HG02938 (cell line): ENCODE results near the gene DCAF5.
"Not testable (repeated sequence)": the region's sequence is repeated elsewhere in the genome, so short reads cannot be mapped to it uniquely, and the experiment has no call there.

Source experiments
- ATAC-seq: cut with Tn5 transposase; IDR thresholded peaks from one replicate; pipeline ENCODE4 v1.9.1; 2021; ENCODE audit warnings: mild to moderate bottlenecking, moderate library complexity; ENCODE audit not compliant: unreplicated experiment

DCAF5 gene

DNA sequence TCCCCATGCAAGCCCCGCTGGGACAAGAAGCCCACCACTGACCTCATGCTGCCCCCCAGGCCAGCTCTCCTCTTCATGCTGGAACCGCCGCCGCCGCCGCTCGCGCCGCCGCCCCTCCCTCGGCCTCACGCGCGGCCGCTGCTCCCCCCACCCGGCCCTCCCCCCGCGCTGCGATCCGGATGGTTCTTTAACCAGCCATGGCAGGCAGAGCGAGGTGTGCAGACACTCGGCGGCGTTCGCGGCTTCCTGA, at the start of gene DCAF5:
TSS of gene DCAF5 (minus strand) at position 218 of the 250 bp plus-strand sequence. CDS start at position 77, 141 bp downstream.
- ATAC-seq = no peak

DNA sequence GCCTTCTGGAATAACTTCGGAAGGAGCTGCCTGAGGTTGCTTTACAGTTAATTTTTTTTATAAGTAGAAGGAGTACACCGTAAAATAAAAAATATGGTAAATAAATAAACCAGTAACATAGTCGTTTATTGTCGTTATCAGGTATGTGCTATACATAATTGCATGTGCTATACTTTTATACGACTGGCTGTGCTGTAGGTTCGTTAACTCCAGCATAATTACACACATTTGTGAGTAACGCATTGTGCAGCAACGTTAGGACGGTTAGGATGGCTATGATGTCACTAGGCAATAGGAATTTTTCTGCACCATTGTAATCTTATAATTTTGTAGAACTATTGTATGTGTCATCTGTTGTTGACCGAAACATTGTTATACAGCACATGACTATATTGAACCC, 46.9 kb upstream of the DCAF5 start:
- ATAC-seq = no peak

- no peak for ATAC-seq
Observed at GRCh38 chr14:69193721-69194120, 40.8 kb upstream of the DCAF5 start.

- peak; percentile 77 for ATAC-seq
Observed at GRCh38 chr14:69191340-69192111, 38.6 kb upstream of the DCAF5 start, which contains the start of gene EXD2. TSS of gene EXD2 (plus strand) at chr14:69191498. CDS start at chr14:69209471, 17,973 bp downstream.

- no peak for ATAC-seq
Observed at GRCh38 chr14:69190191-69190590, 37.3 kb upstream of the DCAF5 start.

DNA sequence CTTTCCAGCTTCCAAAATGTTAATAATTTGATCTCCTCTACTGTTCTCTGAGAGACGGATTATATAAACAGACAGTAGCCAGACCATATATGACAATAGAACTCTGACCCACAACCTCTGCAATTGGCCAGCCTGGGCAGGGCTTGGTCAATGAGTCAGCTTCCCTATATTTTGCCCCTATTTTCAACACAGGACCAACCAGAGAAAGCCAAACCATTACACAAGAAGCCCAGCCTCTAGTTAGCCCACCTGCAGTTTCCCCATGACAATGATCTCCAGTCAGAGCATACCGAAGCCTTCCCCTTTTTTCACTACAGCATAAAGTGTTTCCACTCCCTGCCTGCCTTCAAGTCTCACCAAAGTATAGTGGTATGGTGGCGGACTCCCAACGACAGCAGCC, 30.8 kb upstream of the DCAF5 start:
- ATAC-seq = no peak

GRCh38 chr14:69182580-69182979, 29.7 kb upstream of the DCAF5 start:
- ATAC-seq = not testable (repeated sequence)

DNA sequence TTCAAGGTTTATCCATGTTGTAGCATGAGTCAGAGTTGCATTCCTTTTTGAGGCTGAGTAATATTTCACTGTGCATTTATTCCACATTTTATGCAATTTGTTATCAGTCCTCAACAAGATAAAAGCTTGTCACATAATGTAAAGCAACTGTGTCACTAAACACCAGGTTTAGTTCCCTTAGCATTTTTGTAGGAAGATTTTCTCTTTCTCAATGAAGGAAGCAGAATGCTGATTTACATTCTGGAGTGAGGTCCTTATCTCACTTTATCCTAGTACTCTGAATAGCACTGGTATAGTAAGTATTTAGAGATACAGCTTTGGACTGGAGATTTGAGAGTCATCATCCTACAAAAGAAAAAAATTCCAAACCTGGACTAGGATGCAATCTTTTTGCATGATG, 28.6 kb upstream of the DCAF5 start:
- no peak for ATAC-seq

DNA sequence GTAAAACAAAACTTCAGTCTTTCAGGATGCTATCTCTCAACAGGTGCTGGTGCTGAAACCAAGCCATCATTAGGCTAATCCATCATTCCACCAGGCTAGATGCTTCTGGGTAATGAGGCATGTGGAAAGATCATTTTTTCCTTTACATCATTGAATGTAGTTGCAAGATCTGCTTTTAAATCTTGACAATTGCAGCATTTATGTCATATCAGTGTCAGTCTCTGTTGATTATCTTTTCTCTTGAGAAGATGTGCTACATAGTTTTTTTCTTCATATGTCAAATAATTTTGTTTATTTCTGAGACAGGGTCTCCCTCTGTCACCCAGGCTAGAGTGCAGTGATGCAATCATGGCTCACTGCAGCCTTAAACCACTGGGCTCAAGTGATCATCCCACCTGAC, 22.2 kb upstream of the DCAF5 start:
- no peak for ATAC-seq

- ATAC-seq = no peak
Observed at GRCh38 chr14:69171569-69171968, 18.6 kb upstream of the DCAF5 start.

DNA sequence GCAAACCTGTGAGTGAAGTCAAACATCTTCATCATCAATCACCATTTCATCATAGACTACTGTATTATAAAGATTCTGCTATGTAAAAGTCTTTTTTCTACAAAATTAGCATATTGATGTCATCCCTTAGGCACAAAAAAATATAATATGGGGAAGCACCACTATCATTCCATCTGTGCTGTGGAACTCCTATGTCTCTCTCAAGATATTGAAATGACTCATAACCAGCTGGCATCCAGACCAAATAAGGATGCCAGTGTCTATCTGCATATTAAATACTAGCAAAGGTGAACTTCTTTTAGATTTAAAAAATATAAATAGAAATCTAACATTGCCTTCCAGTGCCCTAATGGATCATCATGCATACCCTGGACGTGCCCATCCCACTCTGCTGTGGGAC, 17.9 kb upstream of the DCAF5 start:
- ATAC-seq = no peak

DNA sequence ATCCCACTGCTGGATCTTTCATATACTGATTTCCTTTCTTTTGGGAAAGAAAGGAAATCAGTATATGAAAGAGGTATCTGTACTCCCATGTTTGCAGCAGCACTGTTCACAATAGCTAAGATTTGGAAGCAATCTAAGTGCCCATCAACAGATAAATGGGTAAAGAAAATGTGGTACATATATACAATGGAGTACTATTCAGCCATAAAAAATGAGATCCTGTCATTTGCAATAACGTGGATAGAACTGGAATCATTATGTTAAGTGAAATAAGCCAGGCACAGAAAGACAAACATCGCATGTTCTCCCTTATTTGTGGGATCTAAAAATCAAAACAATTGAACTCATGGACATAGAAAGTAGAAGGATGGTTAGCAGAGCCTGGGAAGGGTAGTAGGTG, 12.9 kb upstream of the DCAF5 start:
- ATAC-seq = not testable (repeated sequence)

DNA sequence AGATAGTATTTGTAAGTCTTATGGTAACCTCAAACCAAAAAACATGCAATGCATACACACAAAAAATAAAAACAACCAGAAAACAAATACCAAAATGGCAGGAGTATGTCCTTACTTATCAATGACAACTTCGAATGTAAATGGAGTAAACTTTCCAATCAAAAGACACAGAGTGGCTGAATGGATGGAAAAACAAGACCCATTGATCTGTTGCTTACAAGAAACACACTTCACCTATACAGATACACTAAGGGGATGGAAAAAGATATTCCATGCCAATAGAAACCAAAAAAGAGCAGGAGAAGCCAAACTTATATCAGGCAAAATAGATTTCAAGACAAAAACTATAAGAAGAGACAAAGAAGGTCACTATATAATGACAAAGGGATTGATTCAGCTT, 8.7 kb upstream of the DCAF5 start:
- ATAC-seq = no peak

GRCh38 chr14:69156224-69156623, 3.3 kb upstream of the DCAF5 start:
- ATAC-seq = no peak

- no peak for ATAC-seq
Observed at GRCh38 chr14:69154779-69155178, 1.9 kb upstream of the DCAF5 start.

- no peak for ATAC-seq
Observed at GRCh38 chr14:69153873-69154270, 953 bp upstream of the DCAF5 start.

DNA sequence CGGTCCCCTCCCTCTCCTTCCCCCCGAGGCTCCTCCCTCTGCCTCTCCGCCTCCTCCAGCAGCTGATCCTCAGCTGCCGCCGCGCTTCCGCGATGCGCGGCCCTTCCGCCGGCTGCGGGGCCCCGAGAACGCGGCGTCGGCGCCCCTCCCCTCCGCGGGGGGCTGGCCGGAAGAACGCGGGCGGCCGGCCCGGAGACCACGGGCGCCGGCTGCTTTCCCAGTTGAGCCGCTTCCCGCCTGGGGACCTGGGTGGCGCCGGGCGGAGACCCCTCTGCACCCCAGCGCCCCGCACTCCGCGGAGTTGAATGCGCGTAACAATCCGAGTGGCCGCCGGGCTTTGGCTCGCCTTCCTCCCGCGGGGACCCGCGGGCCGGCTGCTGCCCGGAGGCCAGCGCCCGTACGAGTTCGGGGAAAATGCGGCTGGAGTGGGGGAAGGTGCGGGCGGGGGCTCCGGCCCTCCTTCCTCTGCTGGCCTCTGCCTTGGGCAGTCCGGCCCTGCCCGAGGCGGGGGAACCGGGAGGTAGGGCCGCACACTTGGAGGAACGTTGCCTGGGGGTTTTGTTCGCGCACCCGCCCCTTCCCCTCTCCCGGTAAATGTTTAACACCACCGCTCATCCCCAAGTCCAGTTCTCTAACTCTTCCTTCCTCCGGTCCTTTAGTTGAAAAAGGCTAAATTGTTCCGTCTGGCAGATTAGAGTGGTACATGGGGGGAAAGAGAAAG, 393 bp upstream of the DCAF5 start:
- peak; percentile 80 for ATAC-seq

GRCh38 chr14:69152181-69152901, 578 bp downstream of the DCAF5 start:
- ATAC-seq = peak; percentile 8

- ATAC-seq = peak; percentile 35
Observed at GRCh38 chr14:69151458-69152180, 1.3 kb downstream of the DCAF5 start.

DNA sequence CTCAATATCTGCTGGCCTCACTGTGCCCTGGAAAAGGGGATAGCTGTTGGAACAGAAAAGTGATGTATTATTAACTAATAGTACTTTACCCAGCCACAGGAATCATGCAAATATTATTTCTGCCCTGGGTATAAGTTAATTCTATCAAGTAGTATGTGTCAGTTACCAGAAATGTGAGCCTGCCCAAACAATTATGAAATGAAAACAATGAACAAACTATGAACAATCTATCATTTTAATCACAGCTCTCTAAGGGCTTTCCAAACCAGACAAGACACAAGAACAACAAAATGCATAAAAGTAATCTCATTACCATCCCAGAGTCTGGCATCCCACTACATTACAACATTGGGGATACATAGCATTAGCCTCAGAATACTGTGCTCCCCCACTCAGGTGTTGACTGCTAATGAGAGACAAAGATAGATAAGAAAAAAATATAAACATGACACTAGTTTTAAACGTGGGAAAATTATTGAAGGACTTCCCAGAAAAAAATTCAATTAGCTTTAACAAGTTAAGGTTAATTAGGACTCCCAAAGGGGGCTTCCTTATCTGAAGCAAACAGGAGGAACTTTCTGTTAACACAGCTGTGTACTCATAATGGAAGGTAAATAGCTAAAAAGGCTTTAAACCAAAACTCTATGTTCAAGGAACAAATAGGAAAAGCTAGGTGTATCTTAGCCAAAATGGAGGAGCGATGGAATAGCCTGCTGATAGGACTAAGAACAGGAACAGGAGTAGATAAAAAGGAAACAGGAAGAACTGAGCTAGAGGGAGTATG, 3.3 kb downstream of the DCAF5 start:
- ATAC-seq = no peak
